NCI-H526 (cell line): Measurements from ENCODE around the gene TRPM5.

ENCODE experiments used
- DNase-seq, 2 experiments: peaks; one replicate each; lab custom pipeline; 2025; lab: John Stamatoyannopoulos, UW

Gene TRPM5

GRCh38 chr11:2471048-2471803 lies 26.9 kb upstream of the TRPM5 start:
- no peak for DNase-seq

GRCh38 chr11:2470495-2470894 lies 26.2 kb upstream of the TRPM5 start:
- no peak for DNase-seq

- no peak for DNase-seq
Observed at GRCh38 chr11:2468363-2469235, 24.3 kb upstream of the TRPM5 start.

- no peak for DNase-seq
Observed at GRCh38 chr11:2467695-2468055, 23.4 kb upstream of the TRPM5 start.

GRCh38 chr11:2466869-2467694 lies 22.8 kb upstream of the TRPM5 start:
- no peak for DNase-seq

- no peak for DNase-seq
Observed at GRCh38 chr11:2466069-2466801, 21.9 kb upstream of the TRPM5 start.

GRCh38 chr11:2465202-2466068 lies 21.1 kb upstream of the TRPM5 start:
- DNase-seq, result no peak

- DNase-seq, result no peak
Observed at GRCh38 chr11:2464451-2465165, 20.3 kb upstream of the TRPM5 start.

GRCh38 chr11:2463766-2464277 lies 19.5 kb upstream of the TRPM5 start:
- DNase-seq, result no peak

- no peak for DNase-seq
Observed at GRCh38 chr11:2462986-2463765, 18.9 kb upstream of the TRPM5 start.

GRCh38 chr11:2462543-2462985 lies 18.2 kb upstream of the TRPM5 start:
- no peak for DNase-seq

GRCh38 chr11:2461956-2462542 lies 17.7 kb upstream of the TRPM5 start:
- DNase-seq, result no peak

- DNase-seq, result peak in 1 of 2 experiments; percentile 53
Observed at GRCh38 chr11:2461253-2461955, 17.1 kb upstream of the TRPM5 start.

GRCh38 chr11:2460540-2461252 lies 16.4 kb upstream of the TRPM5 start:
- DNase-seq, result peak; percentile 89 to 94

- DNase-seq, result no peak
Observed at GRCh38 chr11:2459796-2460531, 15.7 kb upstream of the TRPM5 start.

- DNase-seq, result no peak
Observed at GRCh38 chr11:2459016-2459725, 14.9 kb upstream of the TRPM5 start.
